CD14-positive monocyte (primary cell): Measurements from ENCODE around the gene PLCD1. TPM values are rescaled to one million over a fixed set of nuclear protein-coding genes. Genes with fewer than 3 reads are reported as not detected.

Experiments used
- DNase-seq, 3 donors: peaks; one replicate each; pipeline ENCODE4 v3.0.0-alpha.2; 2011 to 2022
- H2AFZ ChIP-seq: 2 replicates; pipeline ENCODE4 v1.6.0; 2012; ENCODE audit warnings: mild to moderate bottlenecking, low read depth, low read length, inconsistent platforms; ENCODE audit not compliant: insufficient read depth, poor library complexity, severe bottlenecking
- H3K27ac ChIP-seq, 2 donors: 1 replicate in 1 of 2; 2 replicates in 1 of 2; pipeline ENCODE4 v1.5.1; 2012 to 2013; ENCODE audit warnings: low read length in 2 of 2, control low read depth in 1 of 2, inconsistent platforms in 1 of 2, low read depth in 1 of 2, mild to moderate bottlenecking in 1 of 2
- H3K27me3 ChIP-seq, 2 donors: one replicate each; pipeline versions ENCODE4 v1.6.0 to v1.6.1; 2011 to 2013; ENCODE audit warnings: low read length in 2 of 2; ENCODE audit not compliant: control insufficient read depth in 2 of 2, insufficient read depth in 2 of 2
- H3K36me3 ChIP-seq, 2 donors: replicated peaks in 1 of 2; 1 replicate in 1 of 2; 2 replicates in 1 of 2; pipeline versions ENCODE4 v1.5.1 to v1.6.1; 2012 to 2013; ENCODE audit warnings: low read length in 2 of 2, control low read depth in 1 of 2, inconsistent platforms in 1 of 2, mild to moderate bottlenecking in 1 of 2; ENCODE audit not compliant: insufficient read depth in 2 of 2, control insufficient read depth in 1 of 2
- H3K4me1 ChIP-seq, 2 donors: 1 replicate in 1 of 2; 2 replicates in 1 of 2; pipeline versions ENCODE4 v1.5.1 to v1.6.1; 2012 to 2013; ENCODE audit warnings: low read length in 2 of 2, control low read depth in 1 of 2, inconsistent platforms in 1 of 2, mild to moderate bottlenecking in 1 of 2, moderate library complexity in 1 of 2; ENCODE audit not compliant: insufficient read depth in 2 of 2, control insufficient read depth in 1 of 2
- H3K4me2 ChIP-seq: replicated peaks from 2 replicates; pipeline ENCODE3; 2012; ENCODE audit warnings: low read length, moderate library complexity, mild to moderate bottlenecking; ENCODE audit not compliant: poor library complexity, severe bottlenecking; ENCODE audit errors: extremely low read depth
- H3K4me3 ChIP-seq, 3 experiments: fragments of 200-600 bp in 1 of 3; sonication (generic) in 1 of 3; replicated peaks in 1 of 3; 1 replicate in 2 of 3; 2 replicates in 1 of 3; pipeline ENCODE4 v1.5.1; 2011 to 2013; ENCODE audit warnings: low read length in 3 of 3, mild to moderate bottlenecking in 3 of 3, control low read depth in 2 of 3, low read depth in 2 of 3, inconsistent platforms in 1 of 3, moderate library complexity in 1 of 3
- H3K79me2 ChIP-seq: 2 replicates; pipeline ENCODE4 v1.6.0; 2012; ENCODE audit warnings: mild to moderate bottlenecking, control low read depth, inconsistent platforms, low read length, moderate library complexity; ENCODE audit not compliant: insufficient read depth
- H3K9ac ChIP-seq: 2 replicates; pipeline ENCODE4 v1.6.0; 2017; ENCODE audit warnings: low read length, mild to moderate bottlenecking; ENCODE audit not compliant: insufficient read depth, poor library complexity, severe bottlenecking
- H3K9me3 ChIP-seq, 2 donors: replicated peaks in 1 of 2; 1 replicate in 1 of 2; 2 replicates in 1 of 2; pipeline versions ENCODE4 v1.5.1 to v1.6.1; 2012 to 2013; ENCODE audit warnings: low read length in 2 of 2, control low read depth in 1 of 2; ENCODE audit not compliant: control insufficient read depth in 1 of 2, insufficient read depth in 1 of 2
- H4K20me1 ChIP-seq: 2 replicates; pipeline ENCODE4 v1.6.0; 2012; ENCODE audit warnings: mild to moderate bottlenecking, low read length, control low read depth, moderate library complexity; ENCODE audit not compliant: insufficient read depth
- H3K27ac Mint-ChIP-seq, 7 donors: one replicate each; pipeline ENCODE4 v1.8.0; 2020; ENCODE audit warnings: mild to moderate bottlenecking in 7 of 7, mixed read lengths in 7 of 7, moderate library complexity in 6 of 7, inconsistent platforms in 2 of 7
- H3K27me3 Mint-ChIP-seq, 3 donors: one replicate each; pipeline ENCODE4 v1.8.0; 2021 to 2022; ENCODE audit warnings: low read depth in 3 of 3, mild to moderate bottlenecking in 3 of 3, mixed read lengths in 3 of 3, moderate library complexity in 3 of 3, inconsistent platforms in 1 of 3
- H3K36me3 Mint-ChIP-seq, 2 donors: one replicate each; pipeline ENCODE4 v1.8.0; 2020; ENCODE audit warnings: mixed read lengths in 2 of 2, inconsistent platforms in 1 of 2, mild to moderate bottlenecking in 1 of 2
- H3K4me1 Mint-ChIP-seq: one replicate; pipeline ENCODE4 v1.8.0; 2020; ENCODE audit warnings: mild to moderate bottlenecking, mixed read lengths
- H3K4me3 Mint-ChIP-seq, 2 donors: one replicate each; pipeline ENCODE4 v1.8.0; 2020; ENCODE audit warnings: mild to moderate bottlenecking in 2 of 2, mixed read lengths in 2 of 2, moderate library complexity in 1 of 2
- H3K9me3 Mint-ChIP-seq, 7 donors: one replicate each; pipeline ENCODE4 v1.8.0; 2020 to 2022; ENCODE audit warnings: mixed read lengths in 7 of 7, mild to moderate bottlenecking in 6 of 7, moderate library complexity in 6 of 7, inconsistent platforms in 2 of 7
- CTCF ChIP-seq: fragments of 200-600 bp; IDR thresholded peaks from one replicate; pipeline ENCODE4 v1.8.0; 2022; ENCODE audit warnings: antibody characterized with exemption, mild to moderate bottlenecking
- WGBS: methylation state at CpG from one replicate; pipeline ENCODE4 v1.1.5; 2013; ENCODE audit warnings: missing lambda C conversion rate; ENCODE audit not compliant: insufficient coverage; 5-methylcytosine and 5-hydroxymethylcytosine counted together
- intact Hi-C, 2 donors: fragments of 100-400 bp; cut with micrococcal nuclease; formaldehyde crosslinking; loops; one replicate each; pipeline versions ENCODE4 v1.15.0 to v1.15.1; 2023
- polyA plus RNA-seq, 3 donors: library from polyadenylated mRNA; depleted of rRNA in 1 of 3; unstranded in 2 of 3; stranded (reverse) in 1 of 3; fragments of 300-500 nt in 2 of 3; fragments of >200 nt in 1 of 3; fragmentation: Illumina TruSeq in 2 of 3; gene quantifications; 1 replicate in 2 of 3; 2 replicates in 1 of 3; pipeline ENCODE4 v1.2.3, GENCODE V29; 2012 to 2021

PLCD1 gene
- polyA plus RNA-seq, 3 donors = 4.1 to 6.4 (median 6.0) TPM

- Mint-ChIP-seq H3K4me1 (peaks cover under 1% of the 10 kb centered on the region), H3K27ac (no peak overlapping the region), H3K4me3 (no peak overlapping the region), H3K36me3 (no peaks in the 10 kb centered on the region), H3K9me3 (peaks cover 2 to 12% (median 8%) of the 10 kb centered on the region in 7 donors), H3K27me3 (peaks cover 0 to 11% (median 2%) of the 10 kb centered on the region in 3 donors)
- Histone ChIP-seq H3K27ac (no peak overlapping the region), H3K4me3 (no peak overlapping the region), H3K4me2 (no peak overlapping the region), H2AFZ (no peak overlapping the region), H3K9ac (no peak overlapping the region), H3K79me2 (no peaks in the 10 kb centered on the region), H3K4me1 (no peaks in the 10 kb centered on the region), H3K36me3 (no peaks in the 10 kb centered on the region), H4K20me1 (no peaks in the 10 kb centered on the region), H3K27me3 (no peaks in the 10 kb centered on the region), H3K9me3 (no peaks in the 10 kb centered on the region)
- DNase-seq = no peak
- 100% methylated on average over 1 of the region's 2 CpGs for WGBS
- intact Hi-C loops = no loop called here
- TF ChIP-seq CTCF = no peak
Measured at GRCh38 chr3:38062809-38063208, 33.4 kb upstream of the PLCD1 start.

- no peak overlapping the region for H3K4me3 ChIP-seq
- WGBS = 77% methylated on average over 3 of the region's 7 CpGs
Measured at GRCh38 chr3:38059591-38059990, 30.1 kb upstream of the PLCD1 start.

More at GRCh38 chr3:38059591-38059990, 30.1 kb upstream of the PLCD1 start:
- Histone ChIP-seq H3K27ac (no peak overlapping the region), H3K36me3 (no peaks in the 10 kb centered on the region), H4K20me1 (no peaks in the 10 kb centered on the region), H3K79me2 (no peaks in the 10 kb centered on the region), H3K9ac (no peak overlapping the region), H3K9me3 (no peaks in the 10 kb centered on the region), H3K4me2 (no peak overlapping the region), H3K4me1 (no peaks in the 10 kb centered on the region), H3K27me3 (no peaks in the 10 kb centered on the region), H2AFZ (no peak overlapping the region)
- TF ChIP-seq CTCF = no peak
- H3K9me3 Mint-ChIP-seq = peaks cover 0 to 4% (median 2%) of the 10 kb centered on the region in 7 donors
- intact Hi-C loops = no loop called here
- H3K4me1 Mint-ChIP-seq = no peaks in the 10 kb centered on the region
- H3K27me3 Mint-ChIP-seq = peaks cover 0 to 8% (median 2%) of the 10 kb centered on the region in 3 donors
- no peak for DNase-seq
- H3K4me3 Mint-ChIP-seq = no peak overlapping the region
- no peaks in the 10 kb centered on the region for H3K36me3 Mint-ChIP-seq
- no peak overlapping the region for H3K27ac Mint-ChIP-seq
